ENCODE measurements around the gene ROBO3. TPM values are rescaled to one million over a fixed set of nuclear protein-coding genes. Genes with fewer than 3 reads are reported as not detected.

ROBO3 gene
- total RNA-seq, 1 experiment from 2014 or later, result 30.7 TPM

- TF ChIP-seq CTCF (IDR thresholded peaks at IDR 0.05 in 2 of 3, conservative IDR thresholded peaks at IDR 0.05 in 1 of 3; ENCODE audit: borderline replicate concordance in 1 of 3, insufficient read depth in 1 of 3, low read depth in 2 of 3, low read length in 2 of 3) (peak; percentile 56 to 72 (median 72)), SRF (IDR thresholded peaks at IDR 0.05; ENCODE audit: low read depth) (0 out of 2 replicates have a peak, but pooled peaks have one; percentile 37)
These were observed 27.8 kb upstream of the ROBO3 start (continued) for GRCh38 chr11:124837491-124837856.

GRCh38 chr11:124838805-124839127, 26.5 kb upstream of the ROBO3 start:
- ChIA-PET CTCF (interaction anchor here (1.1 to 1.3 kb wide), 3 partner anchors 28 to 274 kb away, joined by 3 to 7 read pairs (median 3); no protein-coding TSS in a partner anchor), RAD21 (ENCODE audit: low non-redundant PET in 1 of 2, low total read pairs in 2 of 2, uncharacterized antibody in 2 of 2, unreplicated experiment in 2 of 2) (no interaction called here), POLR2A (no interaction called here)
- Histone ChIP-seq H3K4me1 (ENCODE audit: control insufficient read depth in 1 of 2, insufficient read depth in 2 of 2, low read length in 2 of 2) (peaks cover 2 to 4% of the 10 kb centered on the region in 2 experiments; a peak in 3 of 4 replicates), H3K36me3 (ENCODE audit: control insufficient read depth in 1 of 2, insufficient read depth in 2 of 2, low read length in 2 of 2) (no peaks in the 10 kb centered on the region), H4K20me1 (ENCODE audit: insufficient read depth) (no peaks in the 10 kb centered on the region), H3K9ac (ENCODE audit: low read length) (no peak overlapping the region), H3K4me3 (replicated peaks in 1 of 2; ENCODE audit: low read depth in 1 of 2, low read length in 2 of 2) (no peak overlapping the region), H3K4me2 (ENCODE audit: low read length) (no peak overlapping the region), H3K27ac (ENCODE audit: low read depth, low read length) (no peak overlapping the region), H3K9me2 (ENCODE audit: insufficient read depth) (no peaks in the 10 kb centered on the region), H3K79me2 (ENCODE audit: insufficient read depth, low read length) (no peaks in the 10 kb centered on the region), H3K27me3 (ENCODE audit: insufficient read depth, low read length) (peaks cover 20% of the 10 kb centered on the region; the same call in 1 of the 2 replicates), H3K9me3 (ENCODE audit: control insufficient read depth in 1 of 2, insufficient read depth in 1 of 2, low read depth in 1 of 2, low read length in 2 of 2) (no peaks in the 10 kb centered on the region), H2AFZ (ENCODE audit: low read depth, low read length, poor library complexity, severe bottlenecking) (no peak overlapping the region)
- no TSS peak for BruUV-seq (replicated peaks)
- DNase-seq (ENCODE audit: low read depth, low spot score) (no peak), ATAC-seq (no peak)
- TF ChIP-seq ZNF274 (IDR thresholded peaks at IDR 0.05; ENCODE audit: low read depth, low read length) (no peak), EZH2phosphoT487 (IDR thresholded peaks at IDR 0.05; ENCODE audit: borderline replicate concordance) (no peak), FOSL1 (IDR thresholded peaks at IDR 0.05; ENCODE audit: low read depth) (no peak), SIN3A (IDR thresholded peaks at IDR 0.05; ENCODE audit: low read depth) (no peak), POLR2A (IDR thresholded peaks at IDR 0.05; ENCODE audit: borderline replicate concordance, extremely low read depth, insufficient read depth, insufficient read length) (no peak), CEBPB (IDR thresholded peaks at IDR 0.05; ENCODE audit: low read depth) (no peak), RAD21 (IDR thresholded peaks at IDR 0.05; ENCODE audit: low read depth) (no peak), JUND (IDR thresholded peaks at IDR 0.05) (no peak), MAX (IDR thresholded peaks at IDR 0.05) (no peak), EZH2 (IDR thresholded peaks at IDR 0.05) (no peak), ATF3 (IDR thresholded peaks at IDR 0.05) (no peak), EGR1 (IDR thresholded peaks at IDR 0.05; ENCODE audit: low read depth) (no peak), TCF7L2 (IDR thresholded peaks at IDR 0.05; ENCODE audit: borderline replicate concordance, extremely low read depth, insufficient read depth, insufficient read length) (no peak), POLR2AphosphoS5 (IDR thresholded peaks at IDR 0.05; ENCODE audit: low read depth, low read length) (no peak), YY1 (IDR thresholded peaks at IDR 0.05; ENCODE audit: extremely low read depth, insufficient replicate concordance, low read depth, low read length) (no peak), ZBTB33 (IDR thresholded peaks at IDR 0.05; ENCODE audit: extremely low read depth, insufficient replicate concordance, low read length) (no peak), SP1 (IDR thresholded peaks at IDR 0.05; ENCODE audit: low read depth) (no peak)
- intact Hi-C loops (cut with micrococcal nuclease), result loop anchor here (5.0 to 10.0 kb wide), 2 partner anchors 424 to 1034 kb away; no protein-coding TSS in a partner anchor
